Hematopoietic multipotent progenitor cell treated with erythropoietin and hydrocortisone succinate and interleukin-3 and kit ligand, for 6 days (in vitro differentiated cells): ENCODE results near the gene TRERF1.

Source experiments
- DNase-seq: peaks from one replicate; pipeline ENCODE4 v3.0.0-alpha.2; 2015

The TRERF1 gene

GRCh38 chr6:42297661-42298060 is 154.1 kb downstream of the TRERF1 start:
- no peak for DNase-seq

- DNase-seq: no peak
Observed at GRCh38 chr6:42296614-42297013, 155.1 kb downstream of the TRERF1 start.

- no peak for DNase-seq
Observed at GRCh38 chr6:42295677-42296076, 156.0 kb downstream of the TRERF1 start.

- no peak for DNase-seq
Observed at GRCh38 chr6:42295181-42295580, 156.5 kb downstream of the TRERF1 start.

GRCh38 chr6:42294759-42295158 is 157.0 kb downstream of the TRERF1 start:
- DNase-seq: no peak

- DNase-seq: no peak
Observed at GRCh38 chr6:42293386-42293977, 158.2 kb downstream of the TRERF1 start.

- DNase-seq: no peak
Observed at GRCh38 chr6:42292004-42292740, 159.6 kb downstream of the TRERF1 start.

GRCh38 chr6:42287756-42288155 is 164.0 kb downstream of the TRERF1 start:
- no peak for DNase-seq

- DNase-seq: peak; percentile 30
Observed at GRCh38 chr6:42281570-42281969, 170.2 kb downstream of the TRERF1 start.

GRCh38 chr6:42280966-42281533 is 170.7 kb downstream of the TRERF1 start:
- no peak for DNase-seq

GRCh38 chr6:42279966-42280629 is 171.6 kb downstream of the TRERF1 start:
- no peak for DNase-seq

GRCh38 chr6:42279144-42279781 is 172.5 kb downstream of the TRERF1 start:
- peak; percentile 27 for DNase-seq

GRCh38 chr6:42278131-42278853 is 173.4 kb downstream of the TRERF1 start:
- DNase-seq: no peak

GRCh38 chr6:42276034-42276890 is 175.5 kb downstream of the TRERF1 start:
- DNase-seq: no peak

GRCh38 chr6:42275376-42276033 is 176.2 kb downstream of the TRERF1 start:
- no peak for DNase-seq

- no peak for DNase-seq
Observed at GRCh38 chr6:42274898-42275297, 176.8 kb downstream of the TRERF1 start.

- DNase-seq: no peak
Observed at GRCh38 chr6:42271834-42272805, 179.6 kb downstream of the TRERF1 start.

- DNase-seq: no peak
Observed at GRCh38 chr6:42269974-42270510, 181.7 kb downstream of the TRERF1 start.

GRCh38 chr6:42269553-42269952 is 182.2 kb downstream of the TRERF1 start:
- DNase-seq: no peak

GRCh38 chr6:42268835-42269204 is 182.9 kb downstream of the TRERF1 start:
- DNase-seq: no peak
